ENCODE results near the gene KYAT1. TPM values are rescaled to one million over a fixed set of nuclear protein-coding genes. Genes with fewer than 3 reads are reported as not detected.

Gene KYAT1
- total and polyA plus RNA-seq, 2 of the 8 experiments (the other 6 are each of a cell fraction or from before 2014, with no cell fraction given): 30.4 to 42.2 TPM

GRCh38 chr9:128899566-128900322 is 18.0 kb upstream of the KYAT1 start (continued):
- TF ChIP-seq BRCA1 (IDR thresholded peaks at IDR 0.05; ENCODE audit: low read depth, low read length) (no peak), CHD1 (IDR thresholded peaks at IDR 0.05; ENCODE audit: low read depth, low read length) (no peak), MAX (IDR thresholded peaks at IDR 0.05) (no peak), BACH1 (IDR thresholded peaks at IDR 0.05; ENCODE audit: low read length) (no peak), SP4 (IDR thresholded peaks at IDR 0.05; ENCODE audit: low read length) (no peak)

Data from H1 (cell line).